Osteoblast (primary cell): Measurements from ENCODE around the gene NAA35. TPM values are rescaled to one million over a fixed set of nuclear protein-coding genes. Genes with fewer than 3 reads are reported as not detected.

Source experiments
- DNase-seq: peaks from one replicate; pipeline ENCODE4 v3.0.0; 2011; ENCODE audit warnings: low spot score, mixed read lengths; ENCODE audit not compliant: insufficient read length; ENCODE audit errors: missing footprints
- H2AFZ ChIP-seq: 2 replicates; pipeline ENCODE4 v1.6.0; 2011; ENCODE audit warnings: mild to moderate bottlenecking, low read length
- H3K27ac ChIP-seq: 2 replicates; pipeline ENCODE4 v1.5.1; 2011; ENCODE audit warnings: mild to moderate bottlenecking, low read depth, low read length, moderate library complexity
- H3K27me3 ChIP-seq: 2 replicates; pipeline ENCODE4 v1.6.0; 2012; ENCODE audit warnings: mild to moderate bottlenecking, control low read depth, inconsistent platforms, low read length, moderate library complexity; ENCODE audit not compliant: insufficient read depth
- H3K36me3 ChIP-seq: 2 replicates; pipeline ENCODE4 v1.5.1; 2011; ENCODE audit warnings: mild to moderate bottlenecking, low read length, control low read depth, moderate library complexity; ENCODE audit not compliant: insufficient read depth
- H3K4me1 ChIP-seq: 2 replicates; pipeline ENCODE4 v1.5.1; 2011; ENCODE audit warnings: mild to moderate bottlenecking, low read length, control low read depth, moderate library complexity; ENCODE audit not compliant: insufficient read depth
- H3K4me2 ChIP-seq: 2 replicates; pipeline ENCODE4 v1.6.0; 2011; ENCODE audit warnings: mild to moderate bottlenecking, low read length; ENCODE audit not compliant: insufficient read depth
- H3K4me3 ChIP-seq: fragments of 200-600 bp; sonication (generic); 3 replicates; pipeline ENCODE4 v1.5.1; 2012; ENCODE audit warnings: mild to moderate bottlenecking, low read length, inconsistent platforms; ENCODE audit not compliant: insufficient read depth
- H3K79me2 ChIP-seq: 2 replicates; pipeline ENCODE4 v1.6.0; 2012; ENCODE audit warnings: mild to moderate bottlenecking, low read length, control low read depth, inconsistent platforms; ENCODE audit not compliant: insufficient read depth
- H3K9me3 ChIP-seq: 2 replicates; pipeline ENCODE4 v1.5.1; 2011; ENCODE audit warnings: low read depth, low read length, control low read depth
- H4K20me1 ChIP-seq: 2 replicates; pipeline ENCODE4 v1.6.0; 2012; ENCODE audit warnings: mild to moderate bottlenecking, low read length, control low read depth; ENCODE audit not compliant: insufficient read depth
- total RNA-seq: library from RNA; depleted of rRNA; stranded (reverse); fragments of >200 nt; gene quantifications from 2 replicates; pipeline ENCODE4 v1.2.3, GENCODE V29; 2012
- TF ChIP-seq, protein P1 (sequence below): IDR thresholded peaks from 2 replicates; pipeline ENCODE4 v1.5.1; 2011; ENCODE audit warnings: mild to moderate bottlenecking, low read depth, low read length, moderate library complexity; ENCODE audit errors: extremely low read depth

Gene NAA35
- total RNA-seq, 1 donor = 23.5 TPM

DNA sequence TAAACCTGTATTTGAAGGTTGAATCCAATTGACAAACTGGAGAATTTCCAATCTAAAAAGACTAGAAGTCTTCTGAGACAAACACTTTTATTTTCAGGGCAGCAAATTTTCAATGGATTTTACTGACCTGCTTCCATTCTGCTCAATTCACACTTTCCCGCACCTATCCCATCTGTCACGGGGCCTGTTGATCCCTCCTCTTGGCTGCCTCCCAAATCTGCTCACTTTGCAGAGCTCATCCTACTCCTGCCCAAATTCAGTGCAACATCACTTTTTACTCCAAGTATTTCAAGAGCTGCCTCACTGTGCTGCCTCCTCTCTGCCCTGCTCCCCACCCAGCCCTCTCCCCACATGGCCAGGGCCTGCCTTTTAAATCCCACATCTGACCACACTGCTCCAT, 123.3 kb downstream of the NAA35 start:
- Histone ChIP-seq H3K4me2 (no peak overlapping the region), H2AFZ (no peak overlapping the region), H3K4me3 (no peak overlapping the region), H3K27me3 (no peaks in the 10 kb centered on the region), H4K20me1 (no peaks in the 10 kb centered on the region), H3K79me2 (no peaks in the 10 kb centered on the region), H3K9me3 (no peaks in the 10 kb centered on the region), H3K27ac (no peak overlapping the region), H3K36me3 (no peaks in the 10 kb centered on the region), H3K4me1 (no peaks in the 10 kb centered on the region)
- no peak for DNase-seq
- TF ChIP-seq, protein P1, sequence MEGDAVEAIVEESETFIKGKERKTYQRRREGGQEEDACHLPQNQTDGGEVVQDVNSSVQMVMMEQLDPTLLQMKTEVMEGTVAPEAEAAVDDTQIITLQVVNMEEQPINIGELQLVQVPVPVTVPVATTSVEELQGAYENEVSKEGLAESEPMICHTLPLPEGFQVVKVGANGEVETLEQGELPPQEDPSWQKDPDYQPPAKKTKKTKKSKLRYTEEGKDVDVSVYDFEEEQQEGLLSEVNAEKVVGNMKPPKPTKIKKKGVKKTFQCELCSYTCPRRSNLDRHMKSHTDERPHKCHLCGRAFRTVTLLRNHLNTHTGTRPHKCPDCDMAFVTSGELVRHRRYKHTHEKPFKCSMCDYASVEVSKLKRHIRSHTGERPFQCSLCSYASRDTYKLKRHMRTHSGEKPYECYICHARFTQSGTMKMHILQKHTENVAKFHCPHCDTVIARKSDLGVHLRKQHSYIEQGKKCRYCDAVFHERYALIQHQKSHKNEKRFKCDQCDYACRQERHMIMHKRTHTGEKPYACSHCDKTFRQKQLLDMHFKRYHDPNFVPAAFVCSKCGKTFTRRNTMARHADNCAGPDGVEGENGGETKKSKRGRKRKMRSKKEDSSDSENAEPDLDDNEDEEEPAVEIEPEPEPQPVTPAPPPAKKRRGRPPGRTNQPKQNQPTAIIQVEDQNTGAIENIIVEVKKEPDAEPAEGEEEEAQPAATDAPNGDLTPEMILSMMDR = no peak

DNA sequence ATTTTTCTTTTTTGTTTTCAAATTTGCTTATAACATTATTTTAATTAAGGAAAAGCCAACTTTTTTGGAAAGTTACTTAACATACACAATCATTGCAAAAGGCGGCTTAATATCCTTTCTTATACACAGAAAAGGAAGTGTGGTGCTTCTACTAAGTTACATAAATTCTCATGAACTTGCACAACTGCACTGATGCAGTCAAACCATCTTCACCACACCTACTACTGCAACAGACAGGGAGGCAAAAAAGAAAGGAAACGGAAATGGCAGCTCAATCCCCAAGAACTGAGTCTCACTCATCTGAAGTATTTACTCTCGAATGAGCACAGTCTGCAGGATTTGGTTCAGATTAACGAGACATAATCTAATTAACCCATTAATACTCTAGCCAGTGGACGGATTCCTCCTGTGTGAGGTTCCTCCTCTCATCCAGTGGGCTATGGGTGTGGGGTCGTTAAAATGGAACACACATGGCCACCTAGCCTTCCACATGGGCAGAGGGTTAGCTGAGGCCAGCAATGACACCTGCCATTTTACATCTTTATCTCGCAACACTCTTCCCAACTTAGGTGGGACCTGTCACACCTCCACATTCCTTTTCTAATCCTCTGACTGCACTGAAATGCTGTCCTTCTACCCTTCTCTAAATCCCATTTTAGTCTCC, 128.4 kb downstream of the NAA35 start:
- Histone ChIP-seq H4K20me1 (no peaks in the 10 kb centered on the region), H3K9me3 (no peaks in the 10 kb centered on the region), H3K27ac (no peak overlapping the region), H3K79me2 (no peaks in the 10 kb centered on the region), H3K27me3 (no peaks in the 10 kb centered on the region), H3K36me3 (no peaks in the 10 kb centered on the region), H3K4me3 (no peak overlapping the region), H3K4me1 (peaks cover 21% of the 10 kb centered on the region), H3K4me2 (no peak overlapping the region), H2AFZ (no peak overlapping the region)
- TF ChIP-seq, protein P1 = no peak
- no peak for DNase-seq

Other genes starting within 250 kb of the NAA35 start
- gene AGTPBP1, start 199.2 kb upstream of the NAA35 start, total RNA-seq = 14.4 and 17.0 TPM in 2 replicates
- gene GOLM1, start 158.4 kb downstream of the NAA35 start, total RNA-seq = 85.0 and 92.2 TPM in 2 replicates